Measurements from ENCODE around the gene LYST. TPM values are rescaled to one million over a fixed set of nuclear protein-coding genes. Genes with fewer than 3 reads are reported as not detected.

The LYST gene
- total and polyA plus RNA-seq, 7 donors = 2.4 to 8.6 (median 5.6) TPM

- Histone ChIP-seq H3K27ac (no peak overlapping the region), H3K36me3 (ENCODE audit: insufficient read depth in 1 of 2, low read depth in 1 of 2) (peaks cover 0 to 3% of the 10 kb centered on the region in 2 donors), H3K9me3 (no peaks in the 10 kb centered on the region), H3K4me3 (no peak overlapping the region), H3K27me3 (ENCODE audit: insufficient read depth in 3 of 3, low read length in 2 of 3) (no peaks in the 10 kb centered on the region), H3K4me1 (peaks cover 6% of the 10 kb centered on the region)
- intact Hi-C loops (cut with DNase I) = no loop called here
- ATAC-seq (no peak), DNase-seq (no peak)
- TF ChIP-seq, protein P1, sequence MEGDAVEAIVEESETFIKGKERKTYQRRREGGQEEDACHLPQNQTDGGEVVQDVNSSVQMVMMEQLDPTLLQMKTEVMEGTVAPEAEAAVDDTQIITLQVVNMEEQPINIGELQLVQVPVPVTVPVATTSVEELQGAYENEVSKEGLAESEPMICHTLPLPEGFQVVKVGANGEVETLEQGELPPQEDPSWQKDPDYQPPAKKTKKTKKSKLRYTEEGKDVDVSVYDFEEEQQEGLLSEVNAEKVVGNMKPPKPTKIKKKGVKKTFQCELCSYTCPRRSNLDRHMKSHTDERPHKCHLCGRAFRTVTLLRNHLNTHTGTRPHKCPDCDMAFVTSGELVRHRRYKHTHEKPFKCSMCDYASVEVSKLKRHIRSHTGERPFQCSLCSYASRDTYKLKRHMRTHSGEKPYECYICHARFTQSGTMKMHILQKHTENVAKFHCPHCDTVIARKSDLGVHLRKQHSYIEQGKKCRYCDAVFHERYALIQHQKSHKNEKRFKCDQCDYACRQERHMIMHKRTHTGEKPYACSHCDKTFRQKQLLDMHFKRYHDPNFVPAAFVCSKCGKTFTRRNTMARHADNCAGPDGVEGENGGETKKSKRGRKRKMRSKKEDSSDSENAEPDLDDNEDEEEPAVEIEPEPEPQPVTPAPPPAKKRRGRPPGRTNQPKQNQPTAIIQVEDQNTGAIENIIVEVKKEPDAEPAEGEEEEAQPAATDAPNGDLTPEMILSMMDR (IDR thresholded peaks at IDR 0.05) = no peak
- 93 to 94% (median 93%) methylated on average over 3 of the region's 3 CpGs for WGBS, 3 donors
Measured at GRCh38 chr1:235821361-235821981, 45.2 kb downstream of the LYST start.

DNA sequence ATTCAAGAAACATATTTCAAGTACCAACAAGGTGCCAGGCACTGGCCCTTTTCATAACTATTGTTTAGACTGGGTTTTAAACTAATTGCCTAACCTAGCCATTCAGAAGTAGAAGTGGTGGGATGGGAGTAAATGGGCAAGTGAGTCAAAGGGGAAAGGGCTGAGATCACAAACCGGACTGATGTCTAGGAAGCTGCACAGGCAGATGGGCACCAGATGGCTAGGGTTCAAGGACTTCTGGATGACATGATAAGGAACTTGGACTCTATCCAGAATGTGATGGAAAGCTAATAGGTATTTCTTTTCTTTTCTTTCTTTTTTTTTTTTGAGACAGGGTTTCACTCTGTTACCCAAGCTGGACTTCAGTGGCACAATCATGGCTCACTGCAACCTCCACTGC, 46.6 kb downstream of the LYST start:
- H3K4me3 ChIP-seq = no peak overlapping the region
- 89 to 94% (median 90%) methylated on average over 1 of the region's 1 CpG for WGBS, 3 donors
- H3K27ac ChIP-seq = no peak overlapping the region
- no peaks in the 10 kb centered on the region for H3K36me3 ChIP-seq (ENCODE audit: insufficient read depth in 1 of 2, low read depth in 1 of 2)
- no peaks in the 10 kb centered on the region for H3K9me3 ChIP-seq
- H3K27me3 ChIP-seq (ENCODE audit: insufficient read depth in 3 of 3, low read length in 2 of 3) = no peaks in the 10 kb centered on the region
- no peak for ATAC-seq
- peaks cover 6% of the 10 kb centered on the region for H3K4me1 ChIP-seq
- TF ChIP-seq, protein P1 (IDR thresholded peaks at IDR 0.05) = no peak
- intact Hi-C loops (cut with DNase I) = no loop called here
- no peak for DNase-seq

- H3K36me3 ChIP-seq (ENCODE audit: insufficient read depth in 1 of 2, low read depth in 1 of 2) = no peaks in the 10 kb centered on the region
- intact Hi-C loops (cut with DNase I) = no loop called here
- WGBS, 3 donors = 68 to 81% (median 68%) methylated on average over 5 of the region's 5 CpGs
- no peaks in the 10 kb centered on the region for H3K27me3 ChIP-seq (ENCODE audit: insufficient read depth in 3 of 3, low read length in 2 of 3)
- no peak overlapping the region for H3K4me3 ChIP-seq
- no peaks in the 10 kb centered on the region for H3K9me3 ChIP-seq
- H3K4me1 ChIP-seq = peaks cover 6% of the 10 kb centered on the region
- no peak for DNase-seq
- TF ChIP-seq, protein P1 (IDR thresholded peaks at IDR 0.05) = no peak
- H3K27ac ChIP-seq = no peak overlapping the region
- ATAC-seq = peak in 2 of 4 donors; percentile 37 to 43
Measured at GRCh38 chr1:235818632-235819136, 48.0 kb downstream of the LYST start.

- DNase-seq (no peak), ATAC-seq (no peak)
- Histone ChIP-seq H3K4me1 (no peaks in the 10 kb centered on the region), H3K4me3 (no peak overlapping the region), H3K27me3 (ENCODE audit: insufficient read depth in 3 of 3, low read length in 2 of 3) (no peaks in the 10 kb centered on the region), H3K27ac (no peak overlapping the region), H3K36me3 (ENCODE audit: insufficient read depth in 1 of 2, low read depth in 1 of 2) (peaks cover 0 to 5% of the 10 kb centered on the region in 2 donors), H3K9me3 (no peaks in the 10 kb centered on the region)
- 86 to 93% (median 89%) methylated on average over 5 of the region's 5 CpGs for WGBS, 3 donors
- TF ChIP-seq, protein P1 (IDR thresholded peaks at IDR 0.05) = no peak
- intact Hi-C loops (cut with DNase I) = no loop called here
Measured at GRCh38 chr1:235817101-235817728, 49.5 kb downstream of the LYST start.
